Spinal cord (tissue), 10 donors: Measurements from ENCODE around the gene MICAL2. TPM values are rescaled to one million over a fixed set of nuclear protein-coding genes. Genes with fewer than 3 reads are reported as not detected.

Experiments
- DNase-seq, 6 donors: peaks; one replicate each; pipeline versions ENCODE4 v3.0.0 to v3.0.0-alpha.2; 2013 to 2015; ENCODE audit warnings: low spot score in 6 of 6, low read depth in 4 of 6
- H3K27ac ChIP-seq: one replicate; pipeline ENCODE4 v1.5.1; 2013; ENCODE audit warnings: low read depth, low read length, control low read depth
- H3K27me3 ChIP-seq: one replicate; pipeline ENCODE4 v1.6.1; 2013; ENCODE audit warnings: low read length; ENCODE audit not compliant: control insufficient read depth, insufficient read depth
- H3K36me3 ChIP-seq: one replicate; pipeline ENCODE4 v1.6.1; 2013; ENCODE audit warnings: low read length; ENCODE audit not compliant: control insufficient read depth, insufficient read depth
- H3K4me1 ChIP-seq: one replicate; pipeline ENCODE4 v1.6.1; 2013; ENCODE audit warnings: low read length; ENCODE audit not compliant: control insufficient read depth, insufficient read depth
- H3K4me3 ChIP-seq: one replicate; pipeline ENCODE4 v1.5.1; 2013; ENCODE audit warnings: low read depth, low read length, control low read depth
- H3K9me3 ChIP-seq: one replicate; pipeline ENCODE4 v1.6.1; 2013; ENCODE audit warnings: low read length; ENCODE audit not compliant: control insufficient read depth, insufficient read depth
- WGBS: methylation state at CpG from one replicate; pipeline ENCODE4 v1.1.5; 2013; ENCODE audit warnings: missing lambda C conversion rate; ENCODE audit not compliant: insufficient coverage; 5-methylcytosine and 5-hydroxymethylcytosine counted together
- polyA plus RNA-seq, 2 donors: library from polyadenylated mRNA; unstranded; fragments of 120-200 nt; gene quantifications; one replicate each; pipeline ENCODE4 v1.2.1, GENCODE V29; 2013; ENCODE audit not compliant: insufficient read length in 2 of 2
- total RNA-seq, 2 donors: library from RNA; depleted of rRNA in 1 of 2; stranded (reverse); fragments of 120-200 nt in 1 of 2; fragments of >200 nt in 1 of 2; gene quantifications; one replicate each; pipeline versions ENCODE4 v1.2.3 to v1.2.4, GENCODE V29; 2013 to 2014
- donor health status: healthy.

MICAL2 gene
- total and polyA plus RNA-seq, 4 donors, result 15.8 to 57.0 (median 23.2) TPM

DNA sequence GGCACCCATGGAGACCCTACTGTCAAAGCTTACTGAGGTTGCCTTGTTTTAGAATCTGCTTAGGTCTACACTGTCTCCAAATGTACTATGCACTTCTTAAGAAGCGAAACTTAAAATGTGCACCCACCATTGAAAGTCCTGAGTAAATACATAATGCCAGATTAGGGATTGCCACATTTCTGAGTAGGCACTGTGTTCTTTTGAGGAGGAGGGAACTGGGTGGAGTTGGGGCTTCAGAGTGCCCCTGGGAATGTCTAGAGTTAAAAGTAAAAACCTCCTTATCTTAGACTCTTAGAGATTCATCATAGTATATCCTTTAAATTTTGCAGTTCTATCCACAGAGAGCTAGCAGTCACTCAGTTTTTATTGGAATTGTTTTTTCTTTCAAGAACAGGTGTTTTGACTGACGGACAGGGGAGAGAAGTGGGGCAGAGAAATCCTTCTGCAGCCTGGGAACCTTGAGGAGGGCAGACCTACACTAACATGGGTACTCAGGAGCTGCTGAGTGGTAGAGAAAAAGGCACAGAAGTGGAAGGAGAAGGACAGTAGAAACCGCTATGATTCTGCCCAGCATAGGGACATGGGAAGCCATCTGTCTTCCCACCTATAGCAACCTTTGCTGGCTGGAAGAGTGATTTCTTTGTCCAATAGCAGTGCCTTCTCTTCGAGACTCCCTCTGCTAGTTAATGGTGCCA lies 33.4 kb upstream of the MICAL2 start:
- Histone ChIP-seq H3K36me3 (no peaks in the 10 kb centered on the region), H3K9me3 (no peaks in the 10 kb centered on the region), H3K4me1 (peaks cover 8% of the 10 kb centered on the region), H3K27ac (no peak overlapping the region), H3K27me3 (no peaks in the 10 kb centered on the region), H3K4me3 (no peak overlapping the region)
- DNase-seq, result no peak
- 73% methylated on average over 3 of the region's 4 CpGs for WGBS

- H3K27ac ChIP-seq, result no peak overlapping the region
- WGBS, result 83% methylated on average over 5 of the region's 7 CpGs
- no peaks in the 10 kb centered on the region for H3K27me3 ChIP-seq
- no peaks in the 10 kb centered on the region for H3K36me3 ChIP-seq
- H3K4me1 ChIP-seq, result peaks cover 8% of the 10 kb centered on the region
- DNase-seq, result no peak
- no peaks in the 10 kb centered on the region for H3K9me3 ChIP-seq
- H3K4me3 ChIP-seq, result no peak overlapping the region
Observed at GRCh38 chr11:12077535-12078280, 32.7 kb upstream of the MICAL2 start.

- no peaks in the 10 kb centered on the region for H3K36me3 ChIP-seq
- H3K4me3 ChIP-seq, result no peak overlapping the region
- 41% methylated on average over 4 of the region's 13 CpGs for WGBS
- no peak overlapping the region for H3K27ac ChIP-seq
- no peaks in the 10 kb centered on the region for H3K27me3 ChIP-seq
- H3K4me1 ChIP-seq, result peaks cover 8% of the 10 kb centered on the region
- no peaks in the 10 kb centered on the region for H3K9me3 ChIP-seq
- DNase-seq, result no peak
Observed at GRCh38 chr11:12079726-12080556, 30.4 kb upstream of the MICAL2 start.

DNA sequence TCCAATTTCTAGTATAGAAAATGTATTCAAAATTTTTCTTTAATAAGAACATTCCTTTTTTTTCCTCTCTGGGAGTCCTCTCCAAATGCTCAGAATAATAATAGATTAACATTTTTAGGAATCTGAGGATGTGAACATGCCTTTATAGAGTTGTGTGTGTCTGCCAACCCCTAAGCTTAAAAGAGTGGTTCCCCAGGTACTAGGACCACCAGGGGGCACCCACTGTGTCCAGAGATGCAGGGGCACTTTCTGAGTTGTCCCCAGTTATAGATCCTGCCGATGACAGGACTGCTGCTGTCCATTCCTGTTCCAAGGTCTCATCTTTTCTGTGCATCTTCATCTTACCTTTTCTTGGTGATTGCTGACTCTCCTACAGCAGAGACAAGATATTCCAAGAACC lies 27.0 kb upstream of the MICAL2 start:
- Histone ChIP-seq H3K36me3 (no peaks in the 10 kb centered on the region), H3K9me3 (no peaks in the 10 kb centered on the region), H3K27ac (no peak overlapping the region), H3K4me1 (peaks cover 12% of the 10 kb centered on the region), H3K27me3 (no peaks in the 10 kb centered on the region), H3K4me3 (no peak overlapping the region)
- WGBS, result 100% methylated on average over 1 of the region's 1 CpG
- no peak for DNase-seq

- no peak overlapping the region for H3K4me3 ChIP-seq
- no peaks in the 10 kb centered on the region for H3K9me3 ChIP-seq
- H3K27ac ChIP-seq, result no peak overlapping the region
- H3K36me3 ChIP-seq, result no peaks in the 10 kb centered on the region
- H3K4me1 ChIP-seq, result peaks cover 15% of the 10 kb centered on the region
- H3K27me3 ChIP-seq, result no peaks in the 10 kb centered on the region
- DNase-seq, result no peak
Observed at GRCh38 chr11:12084256-12084655, 26.1 kb upstream of the MICAL2 start.

- Histone ChIP-seq H3K27me3 (no peaks in the 10 kb centered on the region), H3K4me1 (peaks cover 15% of the 10 kb centered on the region), H3K27ac (no peak overlapping the region), H3K36me3 (no peaks in the 10 kb centered on the region), H3K4me3 (no peak overlapping the region), H3K9me3 (no peaks in the 10 kb centered on the region)
- 79% methylated on average over 9 of the region's 11 CpGs for WGBS
- DNase-seq, result no peak
Observed at GRCh38 chr11:12085371-12086251, 24.8 kb upstream of the MICAL2 start.

DNA sequence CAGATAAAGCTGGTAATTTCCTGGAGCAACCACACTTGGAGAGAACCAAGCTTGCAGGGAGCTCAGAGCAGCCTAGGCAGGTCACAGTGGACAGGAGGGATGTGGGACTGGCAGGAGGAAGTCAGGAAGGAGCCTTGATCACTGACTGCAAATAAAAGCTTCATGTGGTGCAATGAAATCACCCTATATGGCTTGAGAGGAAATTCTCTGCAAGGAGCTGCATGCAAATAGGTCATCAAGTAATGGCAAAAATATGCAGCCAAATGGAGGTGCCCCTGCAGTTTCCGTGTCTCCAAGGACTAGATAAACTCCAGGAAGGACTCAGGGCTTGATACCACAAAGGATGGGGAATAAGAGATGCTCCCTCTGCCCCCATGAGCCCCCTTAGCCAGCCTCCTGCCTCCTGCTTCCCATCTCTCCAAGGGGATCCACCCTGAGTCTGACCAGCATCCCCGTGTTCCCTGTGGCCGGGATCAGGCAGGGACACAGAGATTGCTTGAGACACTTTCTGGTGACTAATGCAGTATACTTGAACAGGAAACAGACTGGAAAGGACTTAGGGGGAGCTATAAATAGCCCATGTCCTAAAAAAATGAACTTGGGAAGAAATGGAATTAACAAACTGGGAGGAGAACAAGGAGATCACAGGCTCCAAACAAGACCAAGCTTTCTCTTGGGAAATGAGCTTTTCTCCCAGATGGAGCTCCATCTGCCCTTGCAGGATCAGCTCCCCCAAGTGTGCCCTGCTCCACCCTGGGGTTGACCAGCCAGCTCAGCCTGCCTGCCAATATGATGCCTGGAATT lies 23.9 kb upstream of the MICAL2 start:
- Histone ChIP-seq H3K4me1 (peaks cover 15% of the 10 kb centered on the region), H3K27ac (no peak overlapping the region), H3K27me3 (no peaks in the 10 kb centered on the region), H3K36me3 (no peaks in the 10 kb centered on the region), H3K9me3 (no peaks in the 10 kb centered on the region), H3K4me3 (no peak overlapping the region)
- WGBS, result 100% methylated on average over 2 of the region's 3 CpGs
- no peak for DNase-seq

DNA sequence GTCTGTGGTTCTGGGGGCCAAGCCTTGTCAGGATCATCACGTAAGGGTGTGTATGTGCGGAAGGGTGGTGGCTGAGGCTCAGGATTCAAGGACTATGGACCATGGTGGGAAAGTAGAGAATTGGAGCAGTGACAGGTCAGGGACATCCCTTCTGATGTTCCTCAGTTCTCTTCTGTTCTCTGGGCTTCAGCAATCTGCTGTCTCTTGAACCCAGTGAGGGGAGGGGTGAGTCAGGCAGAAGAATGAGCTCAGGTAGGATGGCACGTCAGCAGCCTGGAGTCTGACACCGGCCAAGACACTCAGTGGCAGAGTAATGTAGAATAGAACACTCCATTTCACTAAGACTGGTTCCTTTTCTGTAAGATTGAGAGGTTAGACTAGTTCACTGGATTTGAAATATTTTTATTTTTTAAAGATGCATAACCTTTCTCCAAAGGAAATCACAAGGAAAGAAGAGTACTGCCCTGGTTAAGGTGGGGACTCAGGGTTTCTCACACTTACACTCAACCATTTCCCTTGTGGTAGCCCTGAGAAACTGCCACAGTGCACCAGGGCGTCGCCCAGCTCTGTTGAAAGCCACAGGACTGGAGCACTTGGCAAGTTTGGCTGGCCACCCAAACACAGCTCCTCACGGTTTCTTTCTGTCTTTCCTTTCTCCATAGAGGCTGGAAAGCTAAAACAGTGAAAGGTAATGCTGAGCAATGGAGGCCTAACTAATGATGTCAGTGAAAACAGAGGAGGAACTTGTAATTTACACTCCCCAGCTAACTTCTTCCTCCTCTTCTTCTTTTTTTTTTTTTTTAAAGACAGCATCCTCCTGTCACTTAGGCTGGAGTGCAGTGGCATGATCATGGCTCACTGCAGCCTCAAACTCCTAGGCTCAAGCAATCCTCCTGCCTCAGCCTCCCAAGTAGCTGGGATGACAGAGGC lies 23.1 kb upstream of the MICAL2 start:
- H3K27ac ChIP-seq, result no peak overlapping the region
- no peak for DNase-seq
- H3K36me3 ChIP-seq, result no peaks in the 10 kb centered on the region
- H3K9me3 ChIP-seq, result no peaks in the 10 kb centered on the region
- H3K4me1 ChIP-seq, result peaks cover 16% of the 10 kb centered on the region
- WGBS, result 98% methylated on average over 4 of the region's 7 CpGs
- no peaks in the 10 kb centered on the region for H3K27me3 ChIP-seq
- no peak overlapping the region for H3K4me3 ChIP-seq
